ENCODE results near the gene SYNCRIP. TPM values are rescaled to one million over a fixed set of nuclear protein-coding genes. Genes with fewer than 3 reads are reported as not detected.
"Not testable (repeated sequence)": the region's sequence is repeated elsewhere in the genome, so short reads cannot be mapped to it uniquely, and the experiment has no call there.

The SYNCRIP gene
- total RNA-seq, 1 donor from 2014 or later, result 93.6 TPM

DNA sequence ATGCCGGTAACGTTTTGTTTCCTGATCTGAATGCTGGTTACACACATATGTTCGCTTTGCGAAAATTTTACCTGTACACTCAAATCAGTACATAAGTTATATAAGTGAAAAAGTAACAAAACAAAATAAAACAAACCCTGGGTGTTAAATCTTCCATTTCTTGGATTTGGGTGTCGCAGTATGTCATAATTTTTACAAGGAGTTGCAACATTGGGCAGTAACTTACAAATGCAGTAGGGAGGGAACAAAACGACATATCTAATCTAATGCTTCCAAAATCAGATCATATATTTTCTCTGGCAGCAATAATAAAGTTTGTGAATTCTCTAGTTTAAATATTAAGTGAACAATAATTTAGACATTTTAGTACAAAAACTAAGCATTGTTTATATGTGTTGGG is 74.3 kb downstream of the SYNCRIP start:
- TF ChIP-seq, protein P1, sequence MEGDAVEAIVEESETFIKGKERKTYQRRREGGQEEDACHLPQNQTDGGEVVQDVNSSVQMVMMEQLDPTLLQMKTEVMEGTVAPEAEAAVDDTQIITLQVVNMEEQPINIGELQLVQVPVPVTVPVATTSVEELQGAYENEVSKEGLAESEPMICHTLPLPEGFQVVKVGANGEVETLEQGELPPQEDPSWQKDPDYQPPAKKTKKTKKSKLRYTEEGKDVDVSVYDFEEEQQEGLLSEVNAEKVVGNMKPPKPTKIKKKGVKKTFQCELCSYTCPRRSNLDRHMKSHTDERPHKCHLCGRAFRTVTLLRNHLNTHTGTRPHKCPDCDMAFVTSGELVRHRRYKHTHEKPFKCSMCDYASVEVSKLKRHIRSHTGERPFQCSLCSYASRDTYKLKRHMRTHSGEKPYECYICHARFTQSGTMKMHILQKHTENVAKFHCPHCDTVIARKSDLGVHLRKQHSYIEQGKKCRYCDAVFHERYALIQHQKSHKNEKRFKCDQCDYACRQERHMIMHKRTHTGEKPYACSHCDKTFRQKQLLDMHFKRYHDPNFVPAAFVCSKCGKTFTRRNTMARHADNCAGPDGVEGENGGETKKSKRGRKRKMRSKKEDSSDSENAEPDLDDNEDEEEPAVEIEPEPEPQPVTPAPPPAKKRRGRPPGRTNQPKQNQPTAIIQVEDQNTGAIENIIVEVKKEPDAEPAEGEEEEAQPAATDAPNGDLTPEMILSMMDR (IDR thresholded peaks at IDR 0.05; ENCODE audit: partially characterized antibody, unreplicated experiment), result no peak
- H3K9me3 Mint-ChIP-seq (ENCODE audit: unreplicated experiment), result no peaks in the 10 kb centered on the region
- H3K36me3 Mint-ChIP-seq (ENCODE audit: unreplicated experiment), result no peaks in the 10 kb centered on the region
- H3K27me3 Mint-ChIP-seq (ENCODE audit: unreplicated experiment), result no peaks in the 10 kb centered on the region
- H3K4me1 Mint-ChIP-seq (ENCODE audit: low read depth, unreplicated experiment), result no peaks in the 10 kb centered on the region
- no peak overlapping the region for H3K4me3 Mint-ChIP-seq (ENCODE audit: unreplicated experiment)
- H3K27ac Mint-ChIP-seq (ENCODE audit: unreplicated experiment), result no peak overlapping the region
- DNase-seq, result no peak

DNA sequence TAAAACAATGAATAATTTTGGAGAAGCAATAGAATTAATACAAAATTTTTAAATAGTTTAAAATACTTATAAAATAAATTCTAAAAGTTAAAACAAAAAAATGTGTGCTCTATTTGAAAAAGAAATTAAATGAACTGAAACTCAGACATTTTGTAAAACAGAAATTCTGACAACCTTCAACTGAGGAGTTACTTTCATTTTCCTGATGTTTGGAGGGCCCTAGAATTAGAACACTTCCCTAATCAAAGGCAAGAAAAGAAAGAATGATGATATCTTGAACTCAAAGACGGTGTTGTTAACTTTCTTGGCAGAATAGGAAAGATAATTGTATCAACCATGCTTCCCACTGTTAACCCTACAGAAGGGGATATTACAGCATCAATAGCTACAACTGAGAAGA is 77.0 kb downstream of the SYNCRIP start:
- H3K9me3 Mint-ChIP-seq (ENCODE audit: unreplicated experiment), result no peaks in the 10 kb centered on the region
- no peaks in the 10 kb centered on the region for H3K27me3 Mint-ChIP-seq (ENCODE audit: unreplicated experiment)
- H3K36me3 Mint-ChIP-seq (ENCODE audit: unreplicated experiment), result no peaks in the 10 kb centered on the region
- H3K27ac Mint-ChIP-seq (ENCODE audit: unreplicated experiment), result no peak overlapping the region
- no peak overlapping the region for H3K4me3 Mint-ChIP-seq (ENCODE audit: unreplicated experiment)
- no peak for DNase-seq
- H3K4me1 Mint-ChIP-seq (ENCODE audit: low read depth, unreplicated experiment), result no peaks in the 10 kb centered on the region
- TF ChIP-seq, protein P1 (IDR thresholded peaks at IDR 0.05; ENCODE audit: partially characterized antibody, unreplicated experiment), result no peak

GRCh38 chr6:85564223-85564622 is 78.5 kb downstream of the SYNCRIP start:
- H3K27ac Mint-ChIP-seq (ENCODE audit: unreplicated experiment); DNase-seq; H3K9me3 Mint-ChIP-seq (ENCODE audit: unreplicated experiment); H3K4me1 Mint-ChIP-seq (ENCODE audit: low read depth, unreplicated experiment); H3K4me3 Mint-ChIP-seq (ENCODE audit: unreplicated experiment); H3K27me3 Mint-ChIP-seq (ENCODE audit: unreplicated experiment); H3K36me3 Mint-ChIP-seq (ENCODE audit: unreplicated experiment): not testable (repeated sequence)

Other genes starting within 250 kb of the SYNCRIP start
- 0.29 TPM for gene NT5E, start 192.8 kb downstream of the SYNCRIP start, total RNA-seq (ENCODE audit: unreplicated experiment)
- 73.6 TPM for gene SNX14, start 49.0 kb downstream of the SYNCRIP start, total RNA-seq (ENCODE audit: unreplicated experiment)

Data from glutamatergic neuron (in vitro differentiated cells).